GM18526 (cell line): ENCODE results near the gene NDST3.

Experiments
- POLR2A ChIP-seq: IDR thresholded peaks from 3 replicates; pipeline ENCODE4 v1.6.1; 2011; ENCODE audit not compliant: insufficient read length; ENCODE audit errors: extremely low read depth

The NDST3 gene

DNA sequence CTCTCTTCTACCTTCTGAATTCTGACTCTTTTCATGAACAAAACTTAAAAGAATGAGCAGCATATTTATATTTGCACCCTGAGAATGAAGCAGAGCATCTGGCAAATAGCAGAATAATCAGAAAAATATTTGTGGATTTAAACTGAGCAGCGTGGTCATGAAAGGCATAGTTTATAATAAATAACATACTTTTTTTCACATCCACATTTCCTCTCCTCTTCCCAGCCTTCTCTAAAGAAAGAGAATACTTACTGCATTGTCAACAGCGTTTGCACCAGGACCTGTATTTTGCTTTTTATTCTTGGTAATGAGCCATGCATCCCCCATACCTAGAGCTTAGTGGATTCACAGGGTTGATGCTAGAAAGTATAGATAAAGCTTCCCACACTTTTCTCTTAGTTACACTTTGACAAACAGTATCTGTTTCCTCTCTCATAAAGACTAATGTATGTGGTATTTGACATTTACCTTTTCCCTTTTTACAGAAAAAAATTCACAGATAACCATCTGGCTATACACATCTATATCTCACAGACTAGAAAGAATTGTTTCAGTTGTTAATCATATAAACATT, 187.0 kb downstream of the NDST3 start:
- no peak for TF ChIP-seq POLR2A

DNA sequence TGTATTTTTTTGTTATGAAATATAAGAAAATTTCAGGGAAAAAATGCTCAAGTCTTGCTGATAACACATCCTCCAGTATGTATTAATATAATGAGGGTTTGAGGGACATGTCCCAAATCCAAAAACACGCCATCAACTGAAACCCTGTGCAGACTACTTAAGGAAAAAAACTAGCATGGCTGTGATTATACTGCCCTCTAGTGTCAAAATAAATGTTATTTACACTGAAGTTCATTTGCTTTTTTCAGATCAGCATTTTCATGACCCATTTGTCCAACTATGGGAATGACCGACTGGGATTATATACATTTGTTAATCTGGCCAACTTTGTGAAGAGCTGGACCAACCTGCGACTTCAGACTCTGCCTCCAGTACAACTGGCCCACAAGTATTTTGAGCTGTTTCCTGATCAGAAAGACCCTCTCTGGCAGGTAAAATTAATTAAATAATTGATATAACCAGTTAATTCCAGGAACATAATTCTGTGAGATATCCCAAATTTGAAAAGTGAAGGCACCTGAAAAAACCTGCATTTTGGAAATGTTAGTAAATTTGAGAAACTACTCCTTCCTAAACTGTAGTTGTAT, 190.1 kb downstream of the NDST3 start:
- TF ChIP-seq POLR2A, result no peak

DNA sequence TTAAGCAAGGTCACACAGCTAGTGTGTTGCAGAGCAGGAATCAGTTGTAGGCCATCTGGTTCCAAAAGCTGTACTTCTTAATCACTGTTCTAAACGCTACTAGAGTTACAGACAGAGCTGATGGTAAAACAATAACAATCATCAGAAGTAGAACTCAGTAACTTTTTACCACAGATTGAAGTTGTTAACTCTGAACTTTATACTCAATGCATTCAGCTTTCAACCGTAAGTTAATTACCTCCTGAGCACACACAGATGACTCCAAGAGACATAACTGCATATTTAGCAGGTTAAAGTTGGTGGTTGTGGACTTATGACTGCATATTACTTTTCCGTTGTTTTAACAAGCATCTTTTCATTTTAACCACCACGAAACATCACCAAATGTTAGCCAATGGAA, 191.2 kb downstream of the NDST3 start:
- TF ChIP-seq POLR2A, result no peak

DNA sequence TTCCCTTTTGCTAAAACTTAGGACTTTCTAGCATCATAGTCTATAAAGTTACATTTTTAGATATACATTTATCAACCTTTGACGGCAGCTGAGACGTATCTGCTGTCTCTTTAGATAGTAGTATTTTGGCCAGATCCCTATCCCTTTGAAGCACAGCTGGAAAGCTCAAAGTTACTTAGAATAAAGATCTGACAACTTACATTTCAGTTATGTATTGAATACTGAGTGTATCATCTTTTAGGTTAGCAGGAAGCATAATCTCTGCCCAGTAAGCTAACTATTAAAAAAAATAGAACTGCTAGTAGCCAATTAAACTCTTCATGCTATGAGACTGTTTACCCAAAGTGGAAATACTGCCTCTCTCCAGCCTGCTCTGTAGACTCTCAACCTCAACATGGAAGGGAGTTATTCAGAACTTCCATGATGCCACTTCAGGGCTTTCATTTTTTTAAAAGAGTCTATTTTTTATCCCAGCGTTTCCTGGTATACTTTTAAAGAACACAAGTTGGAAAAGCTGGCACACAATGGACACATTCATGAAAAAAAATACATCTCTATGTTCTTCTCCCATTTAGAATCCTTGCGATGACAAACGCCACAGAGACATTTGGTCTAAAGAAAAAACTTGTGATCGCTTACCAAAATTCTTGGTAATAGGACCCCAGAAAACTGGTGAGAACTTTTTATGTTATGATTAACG, 192.2 kb downstream of the NDST3 start:
- no peak for TF ChIP-seq POLR2A

DNA sequence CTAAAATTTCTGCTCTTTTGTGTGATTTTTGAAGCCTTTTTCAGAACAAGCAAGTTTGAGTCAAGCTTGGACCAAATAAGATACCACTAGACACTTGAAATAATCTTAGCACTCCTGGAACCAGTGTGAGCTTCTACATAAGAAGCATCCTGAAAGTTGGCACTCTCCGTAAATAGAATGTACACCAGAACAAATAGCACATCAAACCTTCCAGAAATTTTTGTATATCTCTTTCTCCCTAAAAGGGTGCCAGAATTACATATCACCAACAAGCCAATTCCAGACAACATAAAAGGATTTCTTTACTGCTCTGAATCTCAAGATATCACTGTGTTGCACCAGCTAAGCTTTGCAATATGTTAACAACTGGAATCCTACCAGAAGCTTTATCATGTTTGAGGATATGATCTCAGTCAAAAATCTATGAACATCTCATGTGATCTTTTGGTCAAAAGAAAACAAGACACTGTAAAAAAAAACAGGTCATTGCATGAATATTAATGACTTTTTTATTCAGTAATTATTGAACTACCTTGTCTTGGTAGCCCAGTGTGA, 201.4 kb downstream of the NDST3 start:
- no peak for TF ChIP-seq POLR2A

DNA sequence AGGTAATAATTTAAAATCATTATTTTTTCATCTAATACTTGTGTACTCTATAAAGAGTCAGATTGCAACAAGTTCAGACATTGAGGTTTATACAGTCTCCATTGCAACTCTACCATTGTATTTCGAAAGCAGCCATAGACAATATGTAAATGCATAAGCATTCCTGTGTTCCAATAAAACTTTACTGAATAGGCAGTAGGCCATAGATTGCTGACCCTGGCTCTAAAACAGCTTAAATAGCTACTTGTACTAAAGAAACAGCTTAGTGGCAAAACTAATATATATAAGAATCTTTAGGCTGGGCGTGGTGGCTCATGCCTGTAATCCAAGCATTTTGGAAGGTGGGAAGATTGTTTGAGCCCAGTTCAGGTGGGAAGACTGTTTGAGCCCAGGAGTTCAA, 203.2 kb downstream of the NDST3 start:
- no peak for TF ChIP-seq POLR2A

DNA sequence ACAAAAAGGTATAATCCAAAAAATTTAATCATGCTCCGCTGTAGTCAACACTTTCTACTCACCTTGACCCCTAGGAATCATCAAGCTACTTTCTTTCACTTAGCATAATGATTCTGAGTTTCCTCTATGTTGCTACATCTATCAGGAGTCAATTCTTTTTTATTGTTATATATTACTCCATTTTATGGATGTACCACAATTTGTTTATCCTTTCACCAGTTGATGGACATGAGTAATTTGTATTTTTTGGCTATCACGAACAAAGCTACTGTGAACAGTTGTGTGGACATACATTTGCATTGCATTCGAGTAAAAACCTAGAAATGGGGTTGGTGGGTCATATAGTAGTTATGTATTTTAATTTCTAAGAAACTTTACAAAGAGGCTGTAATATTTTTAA, 215.6 kb downstream of the NDST3 start:
- no peak for TF ChIP-seq POLR2A

DNA sequence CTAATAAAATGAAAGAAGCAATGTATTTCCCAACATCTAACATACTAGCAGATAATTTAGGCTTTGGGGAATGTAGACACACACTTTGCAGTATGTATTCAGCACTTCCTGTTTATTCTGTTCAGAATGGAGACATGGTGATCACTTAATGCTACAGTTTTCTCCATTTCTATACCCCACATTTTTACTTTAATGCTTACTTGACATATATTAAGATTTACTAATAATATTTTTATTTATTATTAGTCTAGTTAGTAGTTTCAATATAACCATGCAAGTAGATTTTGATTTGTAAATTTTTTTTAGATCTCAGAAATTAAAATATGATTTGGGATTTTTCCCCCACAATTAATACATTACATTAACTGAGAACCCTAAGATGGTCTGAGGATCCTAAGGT, 220.1 kb downstream of the NDST3 start:
- no peak for TF ChIP-seq POLR2A

DNA sequence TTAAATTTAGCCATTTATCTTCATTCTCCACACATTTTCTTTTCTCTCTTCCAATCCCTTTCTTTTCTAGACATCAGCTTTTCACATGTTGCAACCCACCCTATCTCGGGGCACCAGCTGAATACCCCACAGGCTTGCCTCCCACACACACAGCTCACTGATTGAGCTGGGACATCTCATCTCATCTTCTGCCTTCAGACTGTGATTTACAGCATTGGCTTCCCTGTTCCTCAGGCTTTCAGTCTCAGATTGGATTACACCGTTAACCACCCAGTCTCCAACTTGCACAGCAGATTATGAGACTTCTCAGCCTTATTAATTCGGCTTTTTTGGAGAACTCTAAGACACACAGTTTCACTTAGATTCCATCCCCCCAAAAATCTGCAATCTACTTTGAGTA, 224.8 kb downstream of the NDST3 start:
- TF ChIP-seq POLR2A, result no peak

DNA sequence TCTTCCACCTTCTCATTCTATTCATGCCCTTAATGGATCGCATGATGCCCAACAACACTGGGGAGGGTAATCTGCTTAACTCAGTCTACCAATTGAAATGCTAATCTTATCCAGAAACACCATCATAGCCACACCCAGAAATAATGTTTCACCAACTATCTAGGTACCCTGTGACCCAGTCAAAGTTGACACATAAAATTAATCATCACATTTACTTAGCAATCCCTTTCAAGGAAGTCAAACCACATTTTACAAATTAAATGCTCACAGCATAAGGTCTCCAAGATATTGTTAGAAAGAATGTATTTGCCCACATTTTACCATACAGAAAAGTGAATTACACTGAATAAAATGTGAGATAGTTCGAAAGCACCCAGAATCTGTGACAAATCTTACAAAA, 226.0 kb downstream of the NDST3 start:
- TF ChIP-seq POLR2A, result no peak

DNA sequence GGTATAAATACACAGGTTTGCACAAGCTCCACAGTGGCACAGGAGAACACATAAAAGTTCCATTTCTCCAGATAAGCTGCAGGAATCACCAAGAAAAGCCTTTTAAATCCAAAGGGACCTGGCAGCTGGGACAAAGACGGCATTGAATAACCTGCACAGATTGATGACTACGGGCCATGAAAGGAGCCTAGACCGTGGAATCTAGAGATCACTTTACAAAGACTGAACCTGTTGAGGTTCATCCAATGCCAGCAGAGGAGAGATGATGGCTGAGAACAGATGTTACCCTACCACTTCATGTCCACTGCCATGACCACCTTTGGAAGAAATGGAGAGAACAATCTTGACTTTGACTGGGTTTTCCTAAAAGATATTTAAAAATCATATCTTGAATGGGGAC, 229.8 kb downstream of the NDST3 start:
- TF ChIP-seq POLR2A, result no peak

DNA sequence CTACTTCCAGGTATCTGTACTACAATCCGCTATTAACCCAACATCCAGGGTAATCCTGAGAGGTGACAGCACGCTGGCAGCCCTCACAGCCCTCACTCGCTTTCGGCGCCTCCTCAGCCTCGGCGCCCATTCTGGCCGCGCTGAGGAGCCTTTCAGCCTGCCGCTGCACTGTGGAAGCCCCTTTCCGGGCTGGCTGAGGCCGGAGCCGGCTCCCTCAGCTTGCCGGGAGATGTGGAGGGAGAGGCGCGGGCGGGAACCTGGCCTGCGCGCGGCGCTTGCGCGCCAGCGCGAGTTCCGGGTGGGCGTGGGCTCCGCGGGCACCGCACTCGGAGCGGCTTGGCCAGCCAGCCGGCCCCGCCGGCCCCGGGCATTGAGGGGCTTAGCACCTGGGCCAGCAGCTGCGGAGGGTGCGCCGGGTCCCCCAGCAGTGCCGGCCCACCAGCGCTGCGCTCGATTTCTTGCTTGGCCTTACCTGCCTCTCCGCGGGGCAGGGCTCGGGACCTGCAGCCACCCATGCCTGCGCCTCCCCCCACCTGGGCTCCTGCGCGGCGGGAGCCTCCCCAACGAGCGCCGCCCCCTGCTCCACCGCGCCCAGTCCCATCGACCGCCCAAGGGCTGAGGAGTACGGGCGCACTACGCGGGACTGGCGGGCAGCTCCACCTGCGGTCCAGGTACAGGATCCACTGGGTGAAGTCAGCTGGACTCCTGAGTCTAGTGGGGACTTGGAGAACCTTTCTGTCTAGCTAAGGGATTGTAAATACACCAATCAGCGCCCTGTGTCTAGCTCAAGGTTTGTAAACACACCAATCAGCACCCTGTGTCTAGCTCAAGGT, 231.2 kb downstream of the NDST3 start:
- no peak for TF ChIP-seq POLR2A

DNA sequence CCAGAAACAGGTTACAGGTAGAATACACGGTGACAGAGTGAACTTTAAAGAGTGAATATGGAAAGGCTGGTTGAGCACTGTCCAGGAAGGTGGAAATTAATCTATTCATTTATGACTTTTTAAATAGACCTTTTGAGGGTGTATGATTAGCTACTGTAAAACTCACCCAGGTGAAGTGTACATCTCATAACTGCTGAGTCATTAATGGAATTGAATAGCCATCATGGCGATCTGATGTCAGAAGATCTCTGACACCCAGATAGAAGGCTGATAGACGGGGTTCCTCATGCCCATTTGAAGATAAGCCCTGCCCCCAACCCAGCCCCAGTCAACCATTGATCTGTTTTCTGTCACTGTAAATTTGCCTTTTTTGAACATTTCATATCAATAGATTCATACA, 234.5 kb downstream of the NDST3 start:
- no peak for TF ChIP-seq POLR2A

DNA sequence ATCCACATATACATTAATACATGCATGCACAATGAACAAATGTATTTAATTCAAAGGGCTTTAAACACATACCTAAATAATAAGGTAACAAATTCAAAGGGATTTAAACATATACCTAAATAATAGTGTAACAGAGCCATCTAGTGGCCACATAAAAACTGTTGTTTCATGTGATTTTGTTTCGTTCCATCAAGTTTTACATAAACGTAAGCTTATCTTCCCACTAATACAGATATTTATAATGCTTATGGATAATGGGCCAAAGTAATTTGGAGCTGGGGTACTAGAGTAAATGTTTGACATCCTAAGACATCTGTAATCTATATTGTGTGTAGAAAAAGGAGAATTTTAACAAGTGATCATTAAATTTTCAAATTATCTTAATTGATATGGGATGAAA, 236.2 kb downstream of the NDST3 start:
- TF ChIP-seq POLR2A, result no peak

DNA sequence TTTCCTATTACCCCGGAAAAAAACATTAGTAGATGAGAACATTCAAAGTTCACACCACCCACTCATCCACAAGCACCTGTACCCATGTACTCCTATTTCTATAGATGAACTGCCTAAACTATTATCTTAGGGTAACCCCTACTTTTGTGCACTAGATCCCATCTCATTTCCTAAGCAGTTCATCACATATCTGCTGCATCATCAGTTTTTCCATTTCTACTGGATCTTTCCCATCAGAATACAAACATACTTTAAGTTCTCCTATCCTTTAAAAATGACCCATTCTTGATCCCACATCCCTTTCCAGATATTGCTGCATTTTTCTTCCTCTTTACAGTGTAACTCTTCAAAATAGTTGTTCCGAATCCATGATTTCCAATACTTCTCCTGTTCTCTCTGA, 237.5 kb downstream of the NDST3 start:
- TF ChIP-seq POLR2A, result no peak

DNA sequence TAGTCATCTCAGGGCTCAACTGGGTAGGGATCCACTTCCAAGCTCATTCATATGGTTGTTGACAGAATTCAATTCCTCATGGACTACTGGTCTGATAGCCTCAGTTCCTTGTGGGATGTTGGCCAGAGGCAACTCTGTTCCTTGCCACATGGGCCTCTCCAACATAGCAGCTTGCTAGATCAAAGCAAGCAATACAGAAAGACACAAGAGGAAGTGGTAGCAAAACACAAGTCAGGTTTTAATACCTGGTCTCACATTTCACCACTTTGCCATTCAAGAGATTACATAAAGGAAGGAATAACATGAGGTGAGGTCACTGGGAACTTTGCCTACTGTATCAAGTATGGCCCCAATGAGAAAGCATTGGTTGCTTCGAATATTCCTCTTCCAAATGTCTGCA, 239.4 kb downstream of the NDST3 start:
- no peak for TF ChIP-seq POLR2A
